Endodermal cell (in vitro differentiated cells): Measurements from ENCODE around the gene ZDHHC5. TPM values are rescaled to one million over a fixed set of nuclear protein-coding genes. Genes with fewer than 3 reads are reported as not detected.

Experiments used
- DNase-seq: peaks from one replicate; pipeline ENCODE4 v3.0.0-alpha.2; 2017
- H3K27ac ChIP-seq: 2 replicates; pipeline ENCODE4 v1.5.1; 2013; ENCODE audit warnings: mild to moderate bottlenecking, low read depth, low read length, moderate library complexity
- H3K27me3 ChIP-seq: 2 replicates; pipeline ENCODE4 v1.6.1; 2013; ENCODE audit warnings: mild to moderate bottlenecking, low read length, moderate library complexity; ENCODE audit not compliant: insufficient read depth, control insufficient read depth, poor library complexity, severe bottlenecking
- H3K36me3 ChIP-seq: 2 replicates; pipeline ENCODE4 v1.7.0; 2013; ENCODE audit warnings: mild to moderate bottlenecking, low read length, moderate library complexity; ENCODE audit not compliant: control insufficient read depth, insufficient read depth
- H3K4me1 ChIP-seq: one replicate; pipeline ENCODE4 v1.7.0; 2013; ENCODE audit warnings: low read length; ENCODE audit not compliant: control insufficient read depth, insufficient read depth
- H3K4me3 ChIP-seq: 2 replicates; pipeline ENCODE4 v1.5.1; 2013; ENCODE audit warnings: mild to moderate bottlenecking, low read length, moderate library complexity
- H3K9ac ChIP-seq: 2 replicates; pipeline ENCODE4 v1.6.1; 2013; ENCODE audit warnings: mild to moderate bottlenecking, low read length, moderate library complexity; ENCODE audit not compliant: poor library complexity, severe bottlenecking; ENCODE audit errors: extremely low read depth
- H3K9me3 ChIP-seq: 2 replicates; pipeline ENCODE4 v1.6.1; 2013; ENCODE audit warnings: mild to moderate bottlenecking, low read length, moderate library complexity; ENCODE audit not compliant: control insufficient read depth
- H3K27ac Mint-ChIP-seq: 2 replicates; pipeline ENCODE4 v1.8.0; 2020; ENCODE audit warnings: mixed read lengths
- H3K27me3 Mint-ChIP-seq: 2 replicates; pipeline ENCODE4 v1.8.0; 2021; ENCODE audit warnings: mild to moderate bottlenecking, mixed read lengths; ENCODE audit not compliant: insufficient read depth
- H3K36me3 Mint-ChIP-seq: 2 replicates; pipeline ENCODE4 v1.8.0; 2020; ENCODE audit warnings: low read depth, mixed read lengths
- H3K4me1 Mint-ChIP-seq: 2 replicates; pipeline ENCODE4 v1.8.0; 2020; ENCODE audit warnings: mixed read lengths
- H3K4me3 Mint-ChIP-seq: 2 replicates; pipeline ENCODE4 v1.8.0; 2020; ENCODE audit warnings: mild to moderate bottlenecking, moderate library complexity, mixed read lengths
- H3K9me3 Mint-ChIP-seq: 2 replicates; pipeline ENCODE4 v1.8.0; 2020; ENCODE audit warnings: mild to moderate bottlenecking, mixed read lengths
- WGBS, 2 experiments: methylation state at CpG; one replicate each; pipeline versions ENCODE4 v1.1.5 to v1.1.7; 2013; ENCODE audit warnings: missing lambda C conversion rate in 2 of 2, mixed read lengths in 1 of 2; ENCODE audit not compliant: insufficient coverage in 1 of 2, insufficient read length in 1 of 2; 5-methylcytosine and 5-hydroxymethylcytosine counted together
- total RNA-seq, 2 donors: library from RNA; stranded (reverse); fragmentation: NEBNext Ultra II Directional in 1 of 2; extraction: Animal tissue kit (Norgen Biotek cat#: 25700) in 1 of 2; gene quantifications; 2 replicates in 1 of 2; 3 replicates in 1 of 2; pipeline ENCODE4 v1.2.1, GENCODE V29; 2021
- TF ChIP-seq, protein P1 (sequence below): fragments of 200-600 bp; sonication (generic); conservative IDR thresholded peaks from 2 replicates; pipeline ENCODE4 v1.5.0; 2021; ENCODE audit warnings: antibody characterized with exemption, mild to moderate bottlenecking

Gene ZDHHC5
- total RNA-seq, 2 donors from 2014 or later: 70.7 to 77.1 TPM

DNA sequence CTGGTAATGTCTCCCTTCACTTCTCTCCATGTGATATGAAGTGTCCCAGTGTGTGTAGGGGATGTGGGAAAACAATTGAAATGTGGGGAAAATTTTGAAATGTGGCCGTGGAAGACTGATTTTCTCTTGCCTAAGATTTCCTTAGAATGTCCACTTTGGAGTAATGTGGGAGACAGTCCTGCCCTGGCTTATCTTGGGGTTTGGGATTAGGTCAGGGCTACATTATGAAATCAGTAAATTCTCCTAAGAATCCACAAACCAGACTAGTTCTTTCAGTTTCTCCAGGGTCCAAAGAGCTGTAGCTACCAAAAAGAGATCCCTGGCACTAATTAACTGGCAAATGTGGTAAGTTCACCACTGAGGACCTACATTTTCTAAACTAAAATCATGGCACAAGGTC lies 41.0 kb upstream of the ZDHHC5 start:
- H3K27me3 ChIP-seq: no peaks in the 10 kb centered on the region
- 89% methylated on average over 1 of the region's 1 CpG; no CpG with 5 or more reads in 1 of the 2 experiments for WGBS, 2 experiments
- Mint-ChIP-seq H3K36me3 (no peaks in the 10 kb centered on the region), H3K4me3 (no peak overlapping the region), H3K27me3 (peaks cover 5% of the 10 kb centered on the region), H3K9me3 (no peaks in the 10 kb centered on the region), H3K4me1 (no peaks in the 10 kb centered on the region), H3K27ac (no peak overlapping the region)
- no peaks in the 10 kb centered on the region for H3K36me3 ChIP-seq
- H3K9me3 ChIP-seq: no peaks in the 10 kb centered on the region
- TF ChIP-seq, protein P1, sequence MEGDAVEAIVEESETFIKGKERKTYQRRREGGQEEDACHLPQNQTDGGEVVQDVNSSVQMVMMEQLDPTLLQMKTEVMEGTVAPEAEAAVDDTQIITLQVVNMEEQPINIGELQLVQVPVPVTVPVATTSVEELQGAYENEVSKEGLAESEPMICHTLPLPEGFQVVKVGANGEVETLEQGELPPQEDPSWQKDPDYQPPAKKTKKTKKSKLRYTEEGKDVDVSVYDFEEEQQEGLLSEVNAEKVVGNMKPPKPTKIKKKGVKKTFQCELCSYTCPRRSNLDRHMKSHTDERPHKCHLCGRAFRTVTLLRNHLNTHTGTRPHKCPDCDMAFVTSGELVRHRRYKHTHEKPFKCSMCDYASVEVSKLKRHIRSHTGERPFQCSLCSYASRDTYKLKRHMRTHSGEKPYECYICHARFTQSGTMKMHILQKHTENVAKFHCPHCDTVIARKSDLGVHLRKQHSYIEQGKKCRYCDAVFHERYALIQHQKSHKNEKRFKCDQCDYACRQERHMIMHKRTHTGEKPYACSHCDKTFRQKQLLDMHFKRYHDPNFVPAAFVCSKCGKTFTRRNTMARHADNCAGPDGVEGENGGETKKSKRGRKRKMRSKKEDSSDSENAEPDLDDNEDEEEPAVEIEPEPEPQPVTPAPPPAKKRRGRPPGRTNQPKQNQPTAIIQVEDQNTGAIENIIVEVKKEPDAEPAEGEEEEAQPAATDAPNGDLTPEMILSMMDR: no peak
- no peak overlapping the region for H3K9ac ChIP-seq
- no peak for DNase-seq
- no peak overlapping the region for H3K27ac ChIP-seq
- H3K4me3 ChIP-seq: no peak overlapping the region
- no peaks in the 10 kb centered on the region for H3K4me1 ChIP-seq

DNA sequence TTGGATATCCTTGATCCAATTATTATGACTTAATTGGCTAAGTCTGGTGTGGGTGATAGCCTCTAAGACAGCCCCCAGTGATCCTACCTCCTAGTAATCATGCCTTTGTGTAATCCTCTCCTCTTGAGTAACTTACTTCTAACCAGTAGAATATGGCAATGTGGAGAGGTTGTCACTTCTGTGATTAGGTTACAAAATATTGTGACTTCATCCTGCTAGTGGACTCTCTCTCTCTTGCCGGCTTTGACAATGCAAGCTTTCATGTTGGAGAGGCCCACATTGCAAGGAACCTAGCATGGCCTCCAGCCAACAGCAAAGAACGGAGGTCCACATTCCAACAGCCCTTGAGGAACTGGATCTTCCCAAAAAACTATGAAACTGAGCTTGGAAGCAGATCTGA lies 37.7 kb upstream of the ZDHHC5 start:
- no peaks in the 10 kb centered on the region for H3K4me1 Mint-ChIP-seq
- TF ChIP-seq, protein P1: no peak
- H3K4me3 ChIP-seq: no peak overlapping the region
- no peak for DNase-seq
- H3K27ac ChIP-seq: no peak overlapping the region
- no peak overlapping the region for H3K9ac ChIP-seq
- no peaks in the 10 kb centered on the region for H3K4me1 ChIP-seq
- no peaks in the 10 kb centered on the region for H3K9me3 ChIP-seq
- no peak overlapping the region for H3K27ac Mint-ChIP-seq
- H3K36me3 ChIP-seq: no peaks in the 10 kb centered on the region
- H3K27me3 Mint-ChIP-seq: peaks cover 14% of the 10 kb centered on the region
- H3K9me3 Mint-ChIP-seq: no peaks in the 10 kb centered on the region
- no peak overlapping the region for H3K4me3 Mint-ChIP-seq
- no peaks in the 10 kb centered on the region for H3K27me3 ChIP-seq
- no peaks in the 10 kb centered on the region for H3K36me3 Mint-ChIP-seq
- WGBS, 2 experiments: 80 to 91% methylated on average over 1 to 2 of the region's 2 CpGs

DNA sequence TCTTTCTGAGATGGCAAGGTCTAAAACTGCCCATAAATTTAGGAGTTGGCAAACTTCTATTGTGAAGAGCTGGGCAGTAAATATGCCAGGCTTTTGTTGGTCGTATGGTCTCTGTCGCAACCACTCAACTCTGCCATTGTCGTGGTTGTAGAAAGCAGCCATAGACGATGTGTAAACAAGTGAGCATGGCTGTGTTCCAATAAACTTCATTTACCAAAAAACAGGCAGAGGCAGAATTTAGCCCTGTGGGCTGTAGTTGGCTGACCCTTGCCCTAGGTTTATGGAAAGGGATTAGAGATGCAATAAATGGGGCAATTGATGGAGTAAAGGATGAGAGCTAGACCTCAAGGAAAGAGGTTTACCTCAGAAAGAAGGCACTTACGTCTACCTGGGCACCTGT lies 35.8 kb upstream of the ZDHHC5 start:
- no peak overlapping the region for H3K9ac ChIP-seq
- Mint-ChIP-seq H3K36me3 (no peaks in the 10 kb centered on the region), H3K9me3 (no peaks in the 10 kb centered on the region), H3K4me3 (no peak overlapping the region), H3K27me3 (peaks cover 14% of the 10 kb centered on the region), H3K27ac (no peak overlapping the region), H3K4me1 (no peaks in the 10 kb centered on the region)
- H3K36me3 ChIP-seq: no peaks in the 10 kb centered on the region
- 95 to 100% methylated on average over 2 to 5 of the region's 5 CpGs for WGBS, 2 experiments
- no peaks in the 10 kb centered on the region for H3K9me3 ChIP-seq
- no peaks in the 10 kb centered on the region for H3K4me1 ChIP-seq
- TF ChIP-seq, protein P1: no peak
- H3K4me3 ChIP-seq: no peak overlapping the region
- H3K27ac ChIP-seq: no peak overlapping the region
- DNase-seq: no peak
- no peaks in the 10 kb centered on the region for H3K27me3 ChIP-seq
